Activated CD8-positive, alpha-beta T cell treated with anti-CD3 and anti-CD28 coated beads for 36 hours (primary cell): Measurements from ENCODE around the gene DMAP1. TPM values are rescaled to one million over a fixed set of nuclear protein-coding genes. Genes with fewer than 3 reads are reported as not detected.

Source experiments
- ATAC-seq: fragments of 200-7000 bp; cut with Tn5 transposase; one replicate; pipeline ENCODE4 v1.10.0; 2021; ENCODE audit warnings: mild to moderate bottlenecking, moderate library complexity
- CTCF ChIA-PET: fragments of 350-600 bp; sonication (Branson Sonifier 250); formaldehyde crosslinking; loops from one replicate; lab custom pipeline; 2021; ENCODE audit warnings: antibody characterized with exemption; lab: Charles Lee
- POLR2A ChIA-PET: fragments of 350-600 bp; sonication (Branson Sonifier 250); formaldehyde crosslinking; loops from one replicate; lab custom pipeline; 2021; ENCODE audit warnings: antibody characterized with exemption; lab: Charles Lee
- DNase-seq: peaks from one replicate; pipeline ENCODE4 v3.0.0-alpha.2; 2020
- H3K27ac Mint-ChIP-seq: one replicate; pipeline ENCODE4 v1.8.0; 2021; ENCODE audit warnings: mild to moderate bottlenecking, mixed read lengths
- H3K27me3 Mint-ChIP-seq: one replicate; pipeline ENCODE4 v1.8.0; 2021; ENCODE audit warnings: mixed read lengths
- H3K36me3 Mint-ChIP-seq: one replicate; pipeline ENCODE4 v1.8.0; 2021; ENCODE audit warnings: low read depth, mixed read lengths
- H3K4me1 Mint-ChIP-seq: one replicate; pipeline ENCODE4 v1.8.0; 2021; ENCODE audit warnings: low read depth, mixed read lengths
- H3K4me3 Mint-ChIP-seq: one replicate; pipeline ENCODE4 v1.8.0; 2021; ENCODE audit warnings: mild to moderate bottlenecking, moderate library complexity, mixed read lengths
- H3K9me3 Mint-ChIP-seq: one replicate; pipeline ENCODE4 v1.8.0; 2021; ENCODE audit warnings: mixed read lengths
- CTCF ChIP-seq: fragments of 200-600 bp; IDR thresholded peaks from one replicate; pipeline ENCODE4 v1.8.0; 2022; ENCODE audit warnings: antibody characterized with exemption, mild to moderate bottlenecking
- intact Hi-C: fragments of 100-400 bp; cut with micrococcal nuclease; formaldehyde crosslinking; loops from one replicate; pipeline ENCODE4 v1.10.0; 2022
- total RNA-seq, 2 experiments: library from RNA; stranded (reverse); gene quantifications; one replicate each; pipeline ENCODE4 v1.2.3, GENCODE V29; 2021

The DMAP1 gene
- total RNA-seq, 2 experiments from 2014 or later, result 26.5 to 29.6 TPM

GRCh38 chr1:44238660-44239059, 25.4 kb downstream of the DMAP1 start:
- ChIA-PET POLR2A (no interaction called here), CTCF (interaction anchor here (0.8 to 3.5 kb wide), 14 partner anchors 8 to 356 kb away, joined by 3 to 25 read pairs (median 4); partner anchors contain the start of gene DMAP1)
- no peak for TF ChIP-seq CTCF
- intact Hi-C loops, result no loop called here
- H3K27me3 Mint-ChIP-seq, result no peaks in the 10 kb centered on the region
- DNase-seq (no peak), ATAC-seq (no peak)
- no peaks in the 10 kb centered on the region for H3K9me3 Mint-ChIP-seq
- H3K27ac Mint-ChIP-seq, result no peak overlapping the region
- peaks cover 10% of the 10 kb centered on the region for H3K4me1 Mint-ChIP-seq
- H3K4me3 Mint-ChIP-seq, result no peak overlapping the region
- H3K36me3 Mint-ChIP-seq, result no peaks in the 10 kb centered on the region

DNA sequence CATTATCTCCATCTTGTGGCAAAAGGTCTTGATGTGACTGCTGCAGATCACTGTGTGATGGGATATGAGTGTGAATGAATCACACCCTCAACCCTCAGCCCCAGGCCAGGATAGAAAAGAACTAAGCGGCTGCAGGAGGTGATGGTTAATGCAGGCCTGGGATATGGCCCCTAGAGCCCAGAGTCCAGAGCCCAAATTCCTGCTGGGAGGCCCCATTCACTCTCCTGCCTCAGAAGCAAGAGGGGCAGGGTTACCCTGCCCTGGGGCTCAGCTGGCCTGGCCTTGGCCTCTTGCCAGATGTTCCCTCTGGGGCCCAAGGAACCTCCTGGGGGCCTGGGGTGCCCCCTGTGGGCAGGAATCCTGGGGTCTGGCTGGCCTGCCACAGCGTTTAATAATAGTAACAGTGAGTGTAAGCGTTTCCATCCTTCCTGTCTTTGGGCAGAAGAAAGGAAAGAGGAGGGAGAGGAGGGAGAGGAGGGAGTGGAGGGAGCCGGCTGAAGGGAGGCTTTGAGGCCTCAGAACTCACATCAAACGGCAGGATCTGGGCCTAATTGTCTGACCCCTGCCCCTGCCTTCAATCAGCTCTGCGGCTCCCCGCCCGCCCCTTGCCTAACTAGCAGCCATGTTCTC, 26.2 kb downstream of the DMAP1 start:
- no peaks in the 10 kb centered on the region for H3K9me3 Mint-ChIP-seq
- no peaks in the 10 kb centered on the region for H3K36me3 Mint-ChIP-seq
- DNase-seq, result no peak
- peaks cover 10% of the 10 kb centered on the region for H3K4me1 Mint-ChIP-seq
- H3K4me3 Mint-ChIP-seq, result no peak overlapping the region
- no peak for ATAC-seq
- no peak overlapping the region for H3K27ac Mint-ChIP-seq
- TF ChIP-seq CTCF, result no peak
- CTCF ChIA-PET, result interaction anchor here (0.8 to 3.5 kb wide), 9 partner anchors 8 to 81 kb away, joined by 3 to 25 read pairs (median 4); partner anchors contain the start of gene DMAP1
- intact Hi-C loops, result no loop called here
- no peaks in the 10 kb centered on the region for H3K27me3 Mint-ChIP-seq
- POLR2A ChIA-PET, result no interaction called here

GRCh38 chr1:44239961-44240371, 26.7 kb downstream of the DMAP1 start:
- DNase-seq (no peak), ATAC-seq (no peak)
- ChIA-PET CTCF (interaction anchor here (1.8 to 3.5 kb wide), 2 partner anchors 15 to 21 kb away, joined by 6 to 25 read pairs; no protein-coding TSS in a partner anchor), POLR2A (no interaction called here)
- Mint-ChIP-seq H3K4me3 (no peak overlapping the region), H3K27ac (no peak overlapping the region), H3K9me3 (no peaks in the 10 kb centered on the region), H3K4me1 (peaks cover 10% of the 10 kb centered on the region), H3K36me3 (no peaks in the 10 kb centered on the region), H3K27me3 (no peaks in the 10 kb centered on the region)
- intact Hi-C loops, result no loop called here
- no peak for TF ChIP-seq CTCF

DNA sequence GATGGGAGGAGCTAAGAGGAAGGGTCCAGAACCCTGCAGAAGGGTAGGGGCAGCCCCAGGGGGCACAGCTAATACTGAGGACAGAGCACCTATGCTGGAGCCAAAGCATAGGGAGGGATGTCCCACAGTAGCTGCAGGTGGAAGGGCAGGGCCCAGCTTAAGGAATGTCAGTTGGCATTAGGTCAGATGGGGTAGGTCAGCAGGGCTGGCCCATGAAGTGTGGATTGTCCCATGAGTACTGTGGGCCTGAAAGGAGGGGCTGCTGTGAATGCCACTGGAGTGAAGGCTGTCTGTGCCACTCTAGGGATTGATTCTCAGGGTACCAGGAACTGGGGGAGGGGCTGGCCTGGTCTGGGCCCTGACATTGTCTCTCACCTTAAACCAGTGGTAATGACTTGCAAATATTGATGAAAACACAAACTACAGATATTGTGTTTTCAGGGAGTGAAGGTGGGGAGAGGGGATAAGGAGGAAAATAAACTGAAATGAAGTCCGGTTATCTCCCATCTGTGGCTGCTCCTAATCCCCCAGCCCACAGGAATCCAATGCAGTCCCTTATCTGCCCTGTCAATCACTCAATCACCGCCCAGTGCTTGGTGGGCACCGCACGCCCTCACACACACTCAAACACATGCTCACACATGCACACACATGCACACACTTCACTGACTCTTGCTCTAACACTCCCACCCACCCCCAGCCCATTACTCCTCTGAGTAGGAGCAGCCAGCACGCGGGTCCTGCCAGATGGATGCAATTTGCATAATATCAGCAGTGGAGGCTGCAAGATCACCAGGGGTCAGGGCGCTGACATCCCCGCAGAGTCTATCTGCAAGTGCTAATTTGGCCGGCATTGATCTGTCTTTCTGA, 27.8 kb downstream of the DMAP1 start:
- H3K4me1 Mint-ChIP-seq, result peaks cover 10% of the 10 kb centered on the region
- H3K27me3 Mint-ChIP-seq, result no peaks in the 10 kb centered on the region
- ATAC-seq (no peak), DNase-seq (no peak)
- no peaks in the 10 kb centered on the region for H3K9me3 Mint-ChIP-seq
- no peaks in the 10 kb centered on the region for H3K36me3 Mint-ChIP-seq
- intact Hi-C loops, result no loop called here
- TF ChIP-seq CTCF, result no peak
- ChIA-PET POLR2A (no interaction called here), CTCF (no interaction called here)
- H3K27ac Mint-ChIP-seq, result no peak overlapping the region
- H3K4me3 Mint-ChIP-seq, result no peak overlapping the region

- Mint-ChIP-seq H3K27ac (no peak overlapping the region), H3K9me3 (no peaks in the 10 kb centered on the region), H3K4me3 (no peak overlapping the region), H3K36me3 (no peaks in the 10 kb centered on the region), H3K4me1 (peaks cover 10% of the 10 kb centered on the region), H3K27me3 (no peaks in the 10 kb centered on the region)
- intact Hi-C loops, result no loop called here
- ATAC-seq, result no peak
- ChIA-PET POLR2A (no interaction called here), CTCF (no interaction called here)
- no peak for TF ChIP-seq CTCF
- no peak for DNase-seq
Measured at GRCh38 chr1:44242746-44243145, 29.5 kb downstream of the DMAP1 start.
